ENCODE data around the gene SEC24D. TPM values are rescaled to one million over a fixed set of nuclear protein-coding genes. Genes with fewer than 3 reads are reported as not detected.

Gene SEC24D
- total and polyA plus RNA-seq, 9 of the 15 experiments (the other 6 are each of a cell fraction or from before 2014, with no cell fraction given) = 7.1 to 22.5 (median 11.3) TPM

GRCh38 chr4:118821590-118822293 is 14.2 kb downstream of the SEC24D start:
- Histone ChIP-seq H2AFZ (ENCODE audit: low read depth, low read length) (no peak overlapping the region), H3K27ac (ENCODE audit: extremely low read depth, low read depth, low read length) (no peak overlapping the region), H3K79me2 (ENCODE audit: control insufficient read depth, insufficient read depth, low read length) (peaks cover 6% of the 10 kb centered on the region; the same call in 2 of the 3 replicates), H3K4me1 (replicated peaks in 1 of 2; ENCODE audit: control insufficient read depth in 2 of 2, insufficient read depth in 2 of 2, low read length in 2 of 2) (no peaks in the 10 kb centered on the region; a peak in 1 of 5 replicates), H4K20me1 (replicated peaks; ENCODE audit: control insufficient read depth, insufficient read depth, low read length) (peaks cover under 1% of the 10 kb centered on the region; the same call in 1 of the 2 replicates), H3K36me3 (ENCODE audit: control insufficient read depth, insufficient read depth, low read length) (peaks cover 21% of the 10 kb centered on the region; the same call in 2 of the 3 replicates), H3K4me2 (ENCODE audit: insufficient read depth, low read length) (no peak overlapping the region), H3K9me1 (ENCODE audit: control insufficient read depth, insufficient read depth, low read length) (peaks cover 5% of the 10 kb centered on the region), H3K9ac (ENCODE audit: insufficient read depth in 1 of 2, low read depth in 2 of 2, low read length in 2 of 2) (no peak overlapping the region), H3K4me3 (no peak overlapping the region), H3K9me3 (replicated peaks; ENCODE audit: control insufficient read depth, insufficient read depth, low read depth, low read length) (no peaks in the 10 kb centered on the region), H3K27me3 (ENCODE audit: control insufficient read depth in 2 of 2, insufficient read depth in 2 of 2, low read length in 2 of 2) (no peaks in the 10 kb centered on the region)
- in situ Hi-C loops (cut with MboI) = no loop called here
- 62% methylated on average over 5 of the region's 5 CpGs for WGBS (ENCODE audit: insufficient coverage, low coverage, missing lambda C conversion rate)
- ChIA-PET POLR2A (interaction anchor here (0.6 to 2.5 kb wide), 3 partner anchors 8 to 14 kb away, joined by 3 to 11 read pairs (median 4); partner anchors contain the start of gene SEC24D), CTCF (ENCODE audit: low intra/inter-chr PET ratio) (no interaction called here)
- ATAC-seq = no peak
- intact Hi-C loops (cut with micrococcal nuclease) = no loop called here
- DNase-seq (ENCODE audit: extremely low read depth in 1 of 4, low spot score in 3 of 4) = no peak
- BruUV-seq (replicated peaks) = no TSS peak
- no peak for FAIRE-seq
- TF ChIP-seq, protein P1, sequence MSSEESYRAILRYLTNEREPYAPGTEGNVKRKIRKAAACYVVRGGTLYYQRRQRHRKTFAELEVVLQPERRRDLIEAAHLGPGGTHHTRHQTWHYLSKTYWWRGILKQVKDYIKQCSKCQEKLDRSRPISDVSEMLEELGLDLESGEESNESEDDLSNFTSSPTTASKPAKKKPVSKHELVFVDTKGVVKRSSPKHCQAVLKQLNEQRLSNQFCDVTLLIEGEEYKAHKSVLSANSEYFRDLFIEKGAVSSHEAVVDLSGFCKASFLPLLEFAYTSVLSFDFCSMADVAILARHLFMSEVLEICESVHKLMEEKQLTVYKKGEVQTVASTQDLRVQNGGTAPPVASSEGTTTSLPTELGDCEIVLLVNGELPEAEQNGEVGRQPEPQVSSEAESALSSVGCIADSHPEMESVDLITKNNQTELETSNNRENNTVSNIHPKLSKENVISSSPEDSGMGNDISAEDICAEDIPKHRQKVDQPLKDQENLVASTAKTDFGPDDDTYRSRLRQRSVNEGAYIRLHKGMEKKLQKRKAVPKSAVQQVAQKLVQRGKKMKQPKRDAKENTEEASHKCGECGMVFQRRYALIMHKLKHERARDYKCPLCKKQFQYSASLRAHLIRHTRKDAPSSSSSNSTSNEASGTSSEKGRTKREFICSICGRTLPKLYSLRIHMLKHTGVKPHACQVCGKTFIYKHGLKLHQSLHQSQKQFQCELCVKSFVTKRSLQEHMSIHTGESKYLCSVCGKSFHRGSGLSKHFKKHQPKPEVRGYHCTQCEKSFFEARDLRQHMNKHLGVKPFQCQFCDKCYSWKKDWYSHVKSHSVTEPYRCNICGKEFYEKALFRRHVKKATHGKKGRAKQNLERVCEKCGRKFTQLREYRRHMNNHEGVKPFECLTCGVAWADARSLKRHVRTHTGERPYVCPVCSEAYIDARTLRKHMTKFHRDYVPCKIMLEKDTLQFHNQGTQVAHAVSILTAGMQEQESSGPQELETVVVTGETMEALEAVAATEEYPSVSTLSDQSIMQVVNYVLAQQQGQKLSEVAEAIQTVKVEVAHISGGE (CRISPR knock-in tag; IDR thresholded peaks at IDR 0.05) = no peak
- no peak for TF ChIP-seq FOXM1 (IDR thresholded peaks at IDR 0.05; ENCODE audit: low read depth)
- no peak for TF ChIP-seq FOXM1 (CRISPR knock-in tag; IDR thresholded peaks at IDR 0.05; ENCODE audit: low read depth)
- TF ChIP-seq SLC30A9 (CRISPR knock-in tag; IDR thresholded peaks at IDR 0.05) = no peak
- no peak for TF ChIP-seq ZFP1 (CRISPR knock-in tag; IDR thresholded peaks at IDR 0.05)
